Measurements from ENCODE around the gene PLET1.

Gene PLET1

GRCh38 chr11:112260490-112260889 lies at the start of gene PLET1:
Gene PLET1 (minus strand): TSS chr11:112260860. CDS start chr11:112260589, 271 bp downstream.
- no peak for DNase-seq (ENCODE audit: low read depth)

DNA sequence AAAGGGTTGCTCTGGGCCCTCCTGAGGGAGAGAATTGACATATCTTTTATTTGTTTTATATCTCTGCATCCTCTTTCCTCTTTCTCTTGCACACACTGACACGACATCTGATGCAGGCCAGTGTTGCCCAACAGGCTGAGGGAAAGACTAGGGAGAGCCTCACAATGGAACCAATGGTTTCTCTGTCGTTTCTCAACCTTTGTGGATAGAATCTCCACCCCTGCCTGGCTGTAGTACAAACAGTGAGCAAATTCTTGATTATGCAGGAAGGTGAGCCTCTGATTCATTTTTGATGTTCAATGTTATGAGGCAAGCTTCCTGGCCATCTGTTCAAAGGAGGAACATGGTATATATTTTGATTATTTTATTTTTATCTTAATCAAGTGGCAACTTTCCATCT lies 49.8 kb upstream of the PLET1 start:
- no peak for DNase-seq (ENCODE audit: low read depth)

DNA sequence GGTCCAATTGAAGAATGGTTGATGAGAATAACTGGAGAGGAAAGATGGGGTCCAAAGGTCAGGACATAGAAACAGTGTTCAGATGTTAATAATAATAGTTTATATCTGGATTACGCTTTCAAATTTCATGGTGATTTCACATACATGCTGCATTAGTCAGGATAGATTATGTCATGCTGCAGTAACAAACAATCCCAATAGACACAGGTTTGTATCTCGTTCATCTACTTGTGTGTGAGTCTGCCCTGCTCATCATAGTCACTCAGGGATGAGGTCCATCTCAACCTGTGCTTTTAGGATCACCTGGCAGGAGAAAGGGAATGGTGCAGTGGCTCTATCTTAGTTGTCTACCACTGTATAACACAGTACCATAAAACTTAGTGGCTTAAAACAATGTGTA lies 48.0 kb upstream of the PLET1 start:
- no peak for DNase-seq (ENCODE audit: low read depth)

- no peak for DNase-seq (ENCODE audit: low read depth)
Measured at GRCh38 chr11:112307616-112308015, 47.0 kb upstream of the PLET1 start.

- DNase-seq (ENCODE audit: low read depth): no peak
Measured at GRCh38 chr11:112306230-112306629, 45.6 kb upstream of the PLET1 start.

GRCh38 chr11:112304914-112305313 lies 44.3 kb upstream of the PLET1 start:
- DNase-seq (ENCODE audit: low read depth): no peak

DNA sequence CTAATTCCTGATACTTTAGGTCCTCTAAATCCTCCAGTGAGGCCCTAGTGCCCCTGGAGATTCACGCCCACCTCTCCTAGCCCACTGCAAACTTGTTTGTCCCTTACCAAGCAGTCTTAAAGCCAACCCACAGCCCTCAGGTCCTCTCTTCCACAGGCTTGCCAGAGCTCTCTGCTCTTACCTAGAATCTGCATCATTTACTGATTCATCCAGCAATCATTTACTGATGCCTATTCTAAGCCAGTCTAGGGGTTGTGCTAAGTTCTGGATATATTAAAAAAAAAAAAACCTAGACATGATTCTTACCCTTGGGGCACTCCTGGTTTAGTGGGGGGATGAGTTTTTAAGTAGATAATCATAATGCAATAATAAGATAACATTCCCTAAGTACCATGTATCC lies 43.0 kb upstream of the PLET1 start:
- DNase-seq (ENCODE audit: low read depth): no peak

- no peak for DNase-seq (ENCODE audit: low read depth)
Measured at GRCh38 chr11:112302226-112302868, 41.7 kb upstream of the PLET1 start.

DNA sequence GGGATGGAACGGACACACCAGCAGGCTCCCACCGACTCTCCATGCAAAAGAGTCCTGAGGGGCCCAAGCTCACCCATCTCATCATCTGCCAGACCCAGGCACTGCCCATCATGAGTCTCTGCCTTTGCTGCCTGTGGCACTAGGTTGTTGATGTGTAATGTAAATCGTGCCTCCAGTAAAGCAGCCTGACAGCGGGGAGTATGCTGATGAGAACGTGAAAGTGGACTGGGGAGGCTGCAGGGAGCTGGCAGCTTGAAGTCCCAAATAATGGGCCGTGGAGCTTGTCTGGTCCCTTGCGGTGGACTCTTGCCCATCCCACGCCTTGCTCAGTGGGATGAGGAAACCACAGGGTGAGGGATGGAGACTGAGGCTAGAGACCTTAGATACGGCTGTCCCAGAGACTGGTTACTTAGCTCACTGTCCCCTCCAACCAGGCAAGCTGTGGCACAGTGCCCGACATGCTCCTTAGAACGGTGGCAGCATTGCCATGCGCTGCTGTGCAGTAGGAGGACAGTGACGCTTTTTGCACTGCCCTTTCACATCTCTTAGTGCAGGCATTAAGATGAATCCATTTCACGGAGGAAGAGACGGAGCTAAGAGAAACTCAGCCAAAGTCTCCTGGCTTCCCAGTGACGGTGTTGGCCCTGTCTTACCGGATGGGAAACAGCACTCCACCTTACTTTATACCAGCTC lies 39.6 kb upstream of the PLET1 start:
- DNase-seq (ENCODE audit: low read depth): no peak

DNA sequence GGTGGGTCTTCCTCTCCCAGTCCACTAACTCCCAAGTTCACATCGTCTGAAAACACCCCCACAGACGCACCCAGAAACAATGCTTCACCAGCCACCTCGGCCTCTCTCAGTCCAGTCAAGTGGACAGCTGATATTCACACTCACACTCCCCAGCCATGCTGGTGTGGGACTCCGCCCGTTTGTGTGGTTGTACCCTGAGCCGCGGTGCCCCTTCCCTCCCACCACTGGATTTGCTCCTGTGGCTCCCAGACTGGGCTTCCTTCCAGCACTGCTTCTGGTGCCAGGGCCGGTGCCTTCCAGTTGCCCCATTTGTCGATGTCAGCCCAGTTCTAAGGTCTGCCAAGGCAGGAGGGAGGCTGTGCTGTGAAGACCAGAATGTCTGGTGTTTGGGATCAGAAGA lies 37.9 kb upstream of the PLET1 start:
- DNase-seq (ENCODE audit: low read depth): no peak

- peak; percentile 5 for DNase-seq (ENCODE audit: low read depth)
Measured at GRCh38 chr11:112297248-112297866, 36.7 kb upstream of the PLET1 start.

GRCh38 chr11:112296044-112296443 lies 35.4 kb upstream of the PLET1 start:
- DNase-seq (ENCODE audit: low read depth): no peak

DNA sequence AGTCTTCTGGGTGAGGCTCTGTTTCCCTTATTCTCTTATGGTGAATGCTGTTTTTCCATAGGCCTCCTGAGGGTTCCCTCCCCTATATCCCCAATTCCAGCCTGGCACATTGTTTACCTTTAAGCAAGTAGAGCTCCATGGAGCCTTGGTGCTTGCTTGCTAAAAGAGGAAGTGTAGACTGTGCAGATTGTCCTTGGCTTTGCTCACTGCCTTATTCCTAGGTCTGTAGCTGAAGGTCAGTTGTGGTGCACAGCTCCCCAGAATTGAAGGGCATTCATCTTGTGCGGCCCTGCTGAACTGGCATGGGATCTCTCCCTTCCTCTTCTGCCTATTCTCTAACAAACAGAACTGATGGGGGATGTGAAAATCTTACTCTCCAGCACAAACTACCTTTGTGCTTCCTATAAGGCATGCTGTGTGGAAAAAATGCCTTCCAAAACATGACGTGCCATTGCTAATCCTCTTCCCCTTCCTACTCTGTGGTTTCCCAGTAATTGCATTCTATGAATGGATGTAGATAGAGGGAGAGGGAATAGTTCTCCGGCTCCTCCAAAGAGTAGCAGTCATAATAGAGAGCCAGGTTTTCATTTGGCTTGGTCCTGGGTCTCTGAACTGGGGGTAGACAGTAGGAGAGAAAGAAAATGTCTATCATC lies 34.2 kb upstream of the PLET1 start:
- DNase-seq (ENCODE audit: low read depth): no peak

- no peak for DNase-seq (ENCODE audit: low read depth)
Measured at GRCh38 chr11:112293614-112294013, 33.0 kb upstream of the PLET1 start.

GRCh38 chr11:112292785-112293407 lies 32.2 kb upstream of the PLET1 start:
- DNase-seq (ENCODE audit: low read depth): no peak

DNA sequence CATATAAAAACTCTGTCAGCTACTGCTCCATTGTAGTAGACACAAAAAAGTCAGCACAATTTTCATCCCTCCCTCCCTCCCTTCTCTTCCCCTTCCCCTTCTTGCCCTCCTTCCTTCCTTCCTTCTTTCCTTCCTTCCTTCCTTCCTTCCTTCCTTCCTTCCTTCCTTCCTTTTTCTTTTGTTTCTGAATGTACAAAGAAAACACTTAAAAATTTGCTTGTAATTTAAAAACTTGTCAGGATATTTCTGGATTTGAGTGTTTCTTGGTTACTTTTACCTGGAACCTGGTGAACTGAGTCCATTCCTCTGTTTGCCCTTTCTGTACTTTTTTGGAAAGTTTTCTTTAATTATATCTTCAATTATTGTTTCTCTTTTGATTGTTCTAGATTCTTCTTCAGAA lies 31.5 kb upstream of the PLET1 start:
- no peak for DNase-seq (ENCODE audit: low read depth)

DNA sequence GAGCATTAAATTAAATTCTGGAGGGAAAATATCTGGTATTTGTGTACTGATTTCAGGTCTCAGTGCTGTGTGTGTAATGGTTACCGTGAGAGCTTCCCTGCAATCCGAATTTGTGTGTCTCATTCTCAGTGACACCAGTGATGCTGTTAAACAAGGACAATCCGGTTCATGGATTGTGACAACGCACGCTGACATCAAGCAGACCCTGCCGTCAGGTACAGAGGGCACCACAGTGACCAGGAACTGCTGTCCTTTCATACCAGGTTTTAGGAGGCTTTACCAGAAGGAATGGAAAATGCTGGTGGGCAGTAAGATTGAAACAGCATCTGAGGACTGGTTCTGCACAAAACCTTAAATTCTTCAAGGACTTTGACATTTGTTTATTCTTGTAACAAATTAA lies 30.5 kb upstream of the PLET1 start:
- no peak for DNase-seq (ENCODE audit: low read depth)

DNA sequence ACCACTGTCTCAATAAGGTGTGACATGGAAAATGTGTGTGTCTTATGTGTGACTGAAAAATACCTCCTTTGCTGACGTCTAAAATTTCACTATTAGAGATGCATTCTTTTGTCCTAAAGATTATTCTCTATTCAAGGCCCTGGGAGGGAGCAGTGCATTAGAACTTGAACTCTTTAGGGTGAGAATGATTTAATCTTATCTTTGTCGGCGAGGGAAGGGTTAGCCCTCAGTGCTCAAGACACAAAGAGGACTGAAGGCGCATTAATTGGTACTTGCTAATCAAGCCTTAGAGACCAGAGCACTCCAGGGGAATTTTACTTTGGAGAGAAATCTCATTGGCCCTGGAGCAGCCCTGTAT lies 29.8 kb upstream of the PLET1 start:
- DNase-seq (ENCODE audit: low read depth): no peak

DNA sequence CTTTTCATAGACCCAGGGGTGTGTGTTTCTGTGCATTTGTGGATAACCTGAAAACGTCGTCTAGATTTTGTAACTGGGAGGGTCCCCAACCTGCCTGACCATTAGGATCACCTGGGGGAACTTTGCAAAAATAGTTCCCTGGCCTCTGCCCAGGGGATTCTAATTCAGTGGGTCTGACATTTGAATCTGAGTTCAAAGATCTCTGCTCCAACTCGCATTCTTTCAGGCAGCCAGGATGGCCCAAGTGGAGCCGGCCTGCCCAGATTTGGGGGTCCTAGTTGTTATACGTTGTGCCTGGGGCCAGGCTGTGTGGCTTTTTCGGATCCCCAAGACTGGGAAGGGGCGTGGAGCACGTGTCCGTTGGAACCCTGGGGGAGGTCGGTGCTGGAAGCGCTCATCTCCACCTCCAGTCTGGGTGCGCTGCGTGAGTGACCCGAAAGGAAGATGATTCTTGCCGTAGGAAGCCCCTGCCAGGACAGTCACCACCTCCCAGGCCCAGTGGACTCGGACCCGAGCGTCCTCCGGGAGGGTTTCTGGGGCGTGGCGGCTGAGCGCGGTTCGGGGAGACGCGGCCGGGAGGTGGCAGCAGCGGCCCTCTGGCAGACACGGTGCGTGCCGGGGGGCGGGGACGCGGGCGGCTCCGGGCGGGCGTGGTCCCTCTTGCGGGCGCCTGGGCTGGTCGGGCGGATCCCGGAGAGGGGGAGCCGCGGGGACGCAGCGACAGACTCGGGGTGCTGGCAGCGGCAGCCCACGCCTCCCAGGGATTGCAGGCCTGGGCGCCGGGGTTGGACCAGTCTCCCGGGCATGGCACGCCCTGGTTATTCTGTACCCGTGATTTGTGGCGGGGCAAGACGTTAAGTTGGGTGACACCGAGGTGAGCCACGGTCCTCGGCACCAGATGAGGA lies 29.2 kb upstream of the PLET1 start:
- DNase-seq (ENCODE audit: low read depth): peak; percentile 76

- no peak for DNase-seq (ENCODE audit: low read depth)
Measured at GRCh38 chr11:112288021-112288420, 27.4 kb upstream of the PLET1 start.

DNA sequence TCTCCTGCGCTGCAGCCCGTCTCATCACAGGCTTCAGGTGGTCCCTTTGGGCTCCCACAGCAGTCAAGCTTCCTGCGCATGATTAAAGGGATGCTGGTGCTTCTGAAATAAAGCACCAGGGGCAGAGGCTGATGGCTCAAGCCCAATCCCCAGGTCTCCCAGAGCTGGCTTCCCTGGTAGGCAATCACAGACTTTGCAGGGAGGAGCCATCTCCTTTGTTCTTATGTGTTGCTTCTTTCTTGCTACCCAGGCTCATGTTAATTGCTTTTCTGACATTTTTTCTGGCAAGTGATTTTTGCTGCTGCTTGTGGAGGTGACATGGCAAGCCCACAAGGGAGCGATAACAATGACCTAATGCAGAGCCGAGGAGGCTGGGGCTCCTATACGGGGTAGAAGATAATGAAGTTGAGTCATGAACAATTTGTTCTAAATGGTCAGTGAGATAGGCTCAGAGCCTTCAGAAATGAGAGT lies 25.2 kb upstream of the PLET1 start:
- no peak for DNase-seq (ENCODE audit: low read depth)

Measured in stimulated activated CD4-positive, alpha-beta T cell treated with anti-CD3 and anti-CD28 coated beads, Interleukin-2, amount 100 ng/mL, for 4 hours (primary cell).